Prostate gland (tissue), 2 donors: ENCODE data around the gene SLC6A20. TPM values are rescaled to one million over a fixed set of nuclear protein-coding genes. Genes with fewer than 3 reads are reported as not detected.

Experiments
- DNase-seq: peaks from one replicate; pipeline ENCODE4 v3.0.0-alpha.2; 2019; ENCODE audit warnings: low spot score
- H3K27ac ChIP-seq, 2 donors: fragments of 200-600 bp; sonication (generic); 2 replicates each; pipeline ENCODE4 v1.5.1; 2017 to 2019
- H3K27me3 ChIP-seq: fragments of 200-600 bp; sonication (generic); replicated peaks from 2 replicates; pipeline ENCODE4 v1.5.1; 2019; ENCODE audit not compliant: insufficient read depth
- H3K36me3 ChIP-seq, 2 donors: fragments of 200-600 bp; sonication (generic); 1 replicate in 1 of 2; 2 replicates in 1 of 2; pipeline versions ENCODE4 v1.5.1 to v1.8.1; 2017 to 2019
- H3K4me1 ChIP-seq: fragments of 200-600 bp; sonication (generic); replicated peaks from 2 replicates; pipeline ENCODE4 v1.5.1; 2019
- H3K4me3 ChIP-seq, 2 donors: fragments of 200-600 bp; sonication (generic); 2 replicates each; pipeline ENCODE4 v1.5.1; 2017 to 2019
- H3K9me3 ChIP-seq: fragments of 200-600 bp; sonication (generic); 2 replicates; pipeline ENCODE4 v1.5.1; 2017
- CTCF ChIP-seq, 4 experiments: fragments of 200-600 bp in 2 of 4; fragments of 450-650 bp in 2 of 4; sonication (generic) in 2 of 4; IDR thresholded peaks; 1 replicate in 3 of 4; 2 replicates in 1 of 4; pipeline ENCODE4 v1.5.1; 2016 to 2019; ENCODE audit warnings: antibody characterized with exemption in 4 of 4, mild to moderate bottlenecking in 2 of 4, moderate library complexity in 2 of 4
- POLR2A ChIP-seq: fragments of 450-650 bp; IDR thresholded peaks from one replicate; pipeline ENCODE4 v1.6.1; 2016; ENCODE audit warnings: antibody characterized with exemption, mild to moderate bottlenecking
- POLR2AphosphoS5 ChIP-seq: sonication (generic); formaldehyde crosslinking; IDR thresholded peaks from one replicate; pipeline ENCODE4 v1.6.1; 2017; ENCODE audit warnings: antibody characterized with exemption
- WGBS: methylation state at CpG from one replicate; pipeline ENCODE4 v1.1.5; 2018; 5-methylcytosine and 5-hydroxymethylcytosine counted together
- intact Hi-C: fragments of 100-400 bp; cut with DNase I; formaldehyde crosslinking; loops from one replicate; pipeline ENCODE4 v1.14.2; 2022
- total RNA-seq, 2 donors: library from RNA; depleted of rRNA; stranded (reverse); fragments of >200 nt; gene quantifications; one replicate each; pipeline ENCODE4 v1.1.0, GENCODE V29; 2016

Gene SLC6A20
- total RNA-seq, 2 donors from 2014 or later: 1.6 TPM; not detected in 1

GRCh38 chr3:45746165-45746776 lies 50.1 kb downstream of the SLC6A20 start:
- 92% methylated on average over 32 of the region's 32 CpGs for WGBS
- H3K9me3 ChIP-seq: no peaks in the 10 kb centered on the region
- H3K4me1 ChIP-seq: no peaks in the 10 kb centered on the region
- peaks cover 0 to 3% of the 10 kb centered on the region in 2 donors for H3K36me3 ChIP-seq
- intact Hi-C loops: no loop called here
- no peaks in the 10 kb centered on the region for H3K27me3 ChIP-seq
- DNase-seq: no peak
- H3K27ac ChIP-seq: no peak overlapping the region
- TF ChIP-seq POLR2A: no peak
- H3K4me3 ChIP-seq: no peak overlapping the region

- no peaks in the 10 kb centered on the region for H3K9me3 ChIP-seq
- H3K36me3 ChIP-seq: peaks cover 0 to 3% of the 10 kb centered on the region in 2 donors
- H3K4me1 ChIP-seq: no peaks in the 10 kb centered on the region
- 96% methylated on average over 4 of the region's 4 CpGs for WGBS
- H3K27ac ChIP-seq: no peak overlapping the region
- TF ChIP-seq CTCF (IDR thresholded peaks at IDR 0.05): no peak
- no peak for TF ChIP-seq POLR2A
- TF ChIP-seq POLR2AphosphoS5: no peak
- H3K27me3 ChIP-seq: no peaks in the 10 kb centered on the region
- no peak for DNase-seq
- intact Hi-C loops: no loop called here
- H3K4me3 ChIP-seq: no peak overlapping the region
Observed at GRCh38 chr3:45742461-45743089, 53.8 kb downstream of the SLC6A20 start.

- no peaks in the 10 kb centered on the region for H3K27me3 ChIP-seq
- no peaks in the 10 kb centered on the region for H3K4me1 ChIP-seq
- no peaks in the 10 kb centered on the region for H3K9me3 ChIP-seq
- H3K27ac ChIP-seq: no peak overlapping the region
- 70% methylated on average over 6 of the region's 6 CpGs for WGBS
- DNase-seq: no peak
- intact Hi-C loops: no loop called here
- H3K36me3 ChIP-seq: peaks cover 0 to 3% of the 10 kb centered on the region in 2 donors
- no peak for TF ChIP-seq CTCF (IDR thresholded peaks at IDR 0.05)
- TF ChIP-seq POLR2AphosphoS5: no peak
- no peak for TF ChIP-seq POLR2A
- no peak overlapping the region for H3K4me3 ChIP-seq
Observed at GRCh38 chr3:45741742-45742460, 54.4 kb downstream of the SLC6A20 start.

GRCh38 chr3:45741247-45741646 lies 55.1 kb downstream of the SLC6A20 start:
- Histone ChIP-seq H3K4me3 (no peak overlapping the region), H3K27ac (no peak overlapping the region), H3K27me3 (no peaks in the 10 kb centered on the region), H3K9me3 (no peaks in the 10 kb centered on the region), H3K36me3 (peaks cover 0 to 3% of the 10 kb centered on the region in 2 donors), H3K4me1 (no peaks in the 10 kb centered on the region)
- no peak for DNase-seq
- TF ChIP-seq CTCF (IDR thresholded peaks at IDR 0.05): no peak
- TF ChIP-seq POLR2A: no peak
- TF ChIP-seq POLR2AphosphoS5: no peak
- intact Hi-C loops: no loop called here

- no peak for DNase-seq
- peaks cover 0 to 3% of the 10 kb centered on the region in 2 donors for H3K36me3 ChIP-seq
- 83% methylated on average over 2 of the region's 2 CpGs for WGBS
- intact Hi-C loops: no loop called here
- TF ChIP-seq POLR2A (no peak), POLR2AphosphoS5 (no peak), CTCF (IDR thresholded peaks at IDR 0.05) (no peak)
- no peaks in the 10 kb centered on the region for H3K4me1 ChIP-seq
- H3K4me3 ChIP-seq: no peak overlapping the region
- no peak overlapping the region for H3K27ac ChIP-seq
- no peaks in the 10 kb centered on the region for H3K9me3 ChIP-seq
- no peaks in the 10 kb centered on the region for H3K27me3 ChIP-seq
Observed at GRCh38 chr3:45739991-45740390, 56.3 kb downstream of the SLC6A20 start.
